ENCODE measurements around the gene CHGA.

DNA sequence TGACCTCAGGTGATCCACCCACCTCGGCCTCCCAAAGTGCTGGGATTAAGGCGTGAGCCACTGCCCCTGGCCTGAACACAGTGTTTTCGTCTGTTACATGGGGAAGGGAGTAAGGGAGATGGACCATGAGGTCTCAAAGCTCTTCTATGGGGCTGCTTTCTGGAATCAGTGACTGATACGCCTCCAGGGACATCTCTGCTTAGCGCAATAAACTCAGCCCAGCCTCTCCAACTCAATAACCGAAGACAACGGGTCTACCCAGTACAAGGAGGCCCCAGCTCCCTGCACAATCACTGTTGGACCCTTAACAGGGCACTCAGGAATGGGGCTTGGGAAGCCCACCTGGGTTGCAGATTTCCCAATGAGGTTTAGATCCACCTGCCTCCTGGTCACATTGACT lies 42.6 kb upstream of the CHGA start:
- TF ChIP-seq ATF2 (CRISPR knock-in tag; IDR thresholded peaks at IDR 0.05; ENCODE audit: borderline replicate concordance, low read depth) (no peak), ATF1 (CRISPR knock-in tag; IDR thresholded peaks at IDR 0.05) (no peak), ETV6 (CRISPR knock-in tag; IDR thresholded peaks at IDR 0.05) (no peak), SP1 (CRISPR knock-in tag; conservative IDR thresholded peaks at IDR 0.05) (no peak), KAT7 (CRISPR knock-in tag; IDR thresholded peaks at IDR 0.05; ENCODE audit: borderline replicate concordance) (no peak), ESRRA (CRISPR knock-in tag; IDR thresholded peaks at IDR 0.05; ENCODE audit: borderline replicate concordance) (no peak)
- TF ChIP-seq, protein P1, sequence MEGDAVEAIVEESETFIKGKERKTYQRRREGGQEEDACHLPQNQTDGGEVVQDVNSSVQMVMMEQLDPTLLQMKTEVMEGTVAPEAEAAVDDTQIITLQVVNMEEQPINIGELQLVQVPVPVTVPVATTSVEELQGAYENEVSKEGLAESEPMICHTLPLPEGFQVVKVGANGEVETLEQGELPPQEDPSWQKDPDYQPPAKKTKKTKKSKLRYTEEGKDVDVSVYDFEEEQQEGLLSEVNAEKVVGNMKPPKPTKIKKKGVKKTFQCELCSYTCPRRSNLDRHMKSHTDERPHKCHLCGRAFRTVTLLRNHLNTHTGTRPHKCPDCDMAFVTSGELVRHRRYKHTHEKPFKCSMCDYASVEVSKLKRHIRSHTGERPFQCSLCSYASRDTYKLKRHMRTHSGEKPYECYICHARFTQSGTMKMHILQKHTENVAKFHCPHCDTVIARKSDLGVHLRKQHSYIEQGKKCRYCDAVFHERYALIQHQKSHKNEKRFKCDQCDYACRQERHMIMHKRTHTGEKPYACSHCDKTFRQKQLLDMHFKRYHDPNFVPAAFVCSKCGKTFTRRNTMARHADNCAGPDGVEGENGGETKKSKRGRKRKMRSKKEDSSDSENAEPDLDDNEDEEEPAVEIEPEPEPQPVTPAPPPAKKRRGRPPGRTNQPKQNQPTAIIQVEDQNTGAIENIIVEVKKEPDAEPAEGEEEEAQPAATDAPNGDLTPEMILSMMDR (IDR thresholded peaks at IDR 0.05): no peak
- TF ChIP-seq, protein P2, sequence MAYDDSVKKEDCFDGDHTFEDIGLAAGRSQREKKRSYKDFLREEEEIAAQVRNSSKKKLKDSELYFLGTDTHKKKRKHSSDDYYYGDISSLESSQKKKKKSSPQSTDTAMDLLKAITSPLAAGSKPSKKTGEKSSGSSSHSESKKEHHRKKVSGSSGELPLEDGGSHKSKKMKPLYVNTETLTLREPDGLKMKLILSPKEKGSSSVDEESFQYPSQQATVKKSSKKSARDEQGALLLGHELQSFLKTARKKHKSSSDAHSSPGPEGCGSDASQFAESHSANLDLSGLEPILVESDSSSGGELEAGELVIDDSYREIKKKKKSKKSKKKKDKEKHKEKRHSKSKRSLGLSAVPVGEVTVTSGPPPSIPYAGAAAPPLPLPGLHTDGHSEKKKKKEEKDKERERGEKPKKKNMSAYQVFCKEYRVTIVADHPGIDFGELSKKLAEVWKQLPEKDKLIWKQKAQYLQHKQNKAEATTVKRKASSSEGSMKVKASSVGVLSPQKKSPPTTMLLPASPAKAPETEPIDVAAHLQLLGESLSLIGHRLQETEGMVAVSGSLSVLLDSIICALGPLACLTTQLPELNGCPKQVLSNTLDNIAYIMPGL (CRISPR knock-in tag; IDR thresholded peaks at IDR 0.05): no peak
- TF ChIP-seq, protein P3, sequence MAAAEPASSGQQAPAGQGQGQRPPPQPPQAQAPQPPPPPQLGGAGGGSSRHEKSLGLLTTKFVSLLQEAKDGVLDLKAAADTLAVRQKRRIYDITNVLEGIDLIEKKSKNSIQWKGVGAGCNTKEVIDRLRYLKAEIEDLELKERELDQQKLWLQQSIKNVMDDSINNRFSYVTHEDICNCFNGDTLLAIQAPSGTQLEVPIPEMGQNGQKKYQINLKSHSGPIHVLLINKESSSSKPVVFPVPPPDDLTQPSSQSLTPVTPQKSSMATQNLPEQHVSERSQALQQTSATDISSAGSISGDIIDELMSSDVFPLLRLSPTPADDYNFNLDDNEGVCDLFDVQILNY (CRISPR knock-in tag; IDR thresholded peaks at IDR 0.05): no peak
- TF ChIP-seq, protein P4, sequence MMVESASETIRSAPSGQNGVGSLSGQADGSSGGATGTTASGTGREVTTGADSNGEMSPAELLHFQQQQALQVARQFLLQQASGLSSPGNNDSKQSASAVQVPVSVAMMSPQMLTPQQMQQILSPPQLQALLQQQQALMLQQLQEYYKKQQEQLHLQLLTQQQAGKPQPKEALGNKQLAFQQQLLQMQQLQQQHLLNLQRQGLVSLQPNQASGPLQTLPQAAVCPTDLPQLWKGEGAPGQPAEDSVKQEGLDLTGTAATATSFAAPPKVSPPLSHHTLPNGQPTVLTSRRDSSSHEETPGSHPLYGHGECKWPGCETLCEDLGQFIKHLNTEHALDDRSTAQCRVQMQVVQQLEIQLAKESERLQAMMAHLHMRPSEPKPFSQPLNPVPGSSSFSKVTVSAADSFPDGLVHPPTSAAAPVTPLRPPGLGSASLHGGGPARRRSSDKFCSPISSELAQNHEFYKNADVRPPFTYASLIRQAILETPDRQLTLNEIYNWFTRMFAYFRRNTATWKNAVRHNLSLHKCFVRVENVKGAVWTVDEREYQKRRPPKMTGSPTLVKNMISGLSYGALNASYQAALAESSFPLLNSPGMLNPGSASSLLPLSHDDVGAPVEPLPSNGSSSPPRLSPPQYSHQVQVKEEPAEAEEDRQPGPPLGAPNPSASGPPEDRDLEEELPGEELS (CRISPR knock-in tag; IDR thresholded peaks at IDR 0.05): no peak
